ENCODE measurements around the gene ALK. TPM values are rescaled to one million over a fixed set of nuclear protein-coding genes. Genes with fewer than 3 reads are reported as not detected.

The ALK gene
- polyA plus RNA-seq, 1 of the 3 experiments (the other 2 are of a cell fraction), result 0.30 TPM

DNA sequence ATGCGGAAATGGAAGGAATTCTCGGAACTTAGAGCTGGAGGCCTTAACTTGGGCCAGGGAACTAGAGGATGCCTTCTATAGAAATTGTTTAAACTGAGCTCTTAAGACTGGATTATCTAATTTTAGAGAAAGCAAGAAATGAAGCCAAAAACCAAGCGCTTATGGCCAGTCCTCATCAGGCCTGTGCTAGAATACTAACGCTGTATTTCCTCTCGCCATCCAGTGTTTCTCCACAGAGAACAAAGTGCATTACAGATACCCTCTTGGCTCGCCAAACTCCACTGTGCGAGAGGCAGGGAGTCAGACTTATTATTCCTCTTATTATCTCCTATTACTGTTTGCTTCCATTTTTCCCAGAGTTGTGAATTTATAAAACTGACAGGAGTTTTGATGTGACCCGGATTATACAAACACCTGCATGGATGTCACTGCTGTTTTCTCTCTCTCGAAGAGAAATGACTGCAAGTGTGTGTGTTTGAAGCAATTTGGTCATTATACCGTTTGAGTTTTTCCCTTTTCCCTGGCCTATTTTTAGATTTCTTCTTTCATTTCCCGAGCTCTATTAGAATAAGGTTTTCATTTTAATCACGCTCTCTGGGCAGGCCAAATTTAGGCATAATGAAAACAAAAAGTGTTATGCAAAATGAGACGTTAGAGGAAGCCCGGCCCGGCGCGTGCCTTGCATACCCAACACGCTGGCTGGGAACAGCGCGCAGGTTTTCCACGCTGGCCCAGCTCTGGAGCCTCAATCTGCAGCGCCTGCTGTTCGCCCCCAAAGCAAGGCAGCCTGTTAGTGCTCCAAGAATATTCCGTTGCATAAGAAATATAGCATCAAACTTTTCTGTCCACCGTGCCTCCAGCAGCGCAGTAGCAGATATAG is 103.3 kb downstream of the ALK start:
- peak overlapping the region in 1 of 2 experiments; percentile 82; a peak in 2 of 4 replicates for H3K27ac ChIP-seq (ENCODE audit: low read depth in 2 of 2, low read length in 1 of 2)
- POLR2A ChIA-PET, result no interaction called here
- no peaks in the 10 kb centered on the region for H3F3A ChIP-seq (replicated peaks; ENCODE audit: insufficient read depth)
- H3K79me2 ChIP-seq (ENCODE audit: insufficient read depth), result no peaks in the 10 kb centered on the region
- H3K4me3 ChIP-seq (ENCODE audit: low read depth in 2 of 2, low read length in 1 of 2), result no peak overlapping the region
- 62% methylated on average over 26 of the region's 26 CpGs for WGBS (ENCODE audit: low lambda C conversion rate)
- H3K36me3 ChIP-seq (replicated peaks in 1 of 2; ENCODE audit: control insufficient read depth in 1 of 2, insufficient read depth in 2 of 2, low read length in 1 of 2), result no peaks in the 10 kb centered on the region
- peaks cover 0 to 55% of the 10 kb centered on the region in 2 experiments; a peak in 3 of 4 replicates for H3K4me1 ChIP-seq (ENCODE audit: control insufficient read depth in 1 of 2, insufficient read depth in 2 of 2, low read depth in 1 of 2, low read length in 1 of 2)
- H3K27me3 ChIP-seq (ENCODE audit: insufficient read depth), result peaks cover 11% of the 10 kb centered on the region
- no peak overlapping the region for H2AFZ ChIP-seq (ENCODE audit: low read depth)
- no peaks in the 10 kb centered on the region for H3K9me2 ChIP-seq
- H3K9ac ChIP-seq, result no peak overlapping the region
- no peak overlapping the region for H3K4me2 ChIP-seq
- TF ChIP-seq CHD2 (IDR thresholded peaks at IDR 0.05; ENCODE audit: low read length, partially characterized antibody) (no peak), TEAD4 (IDR thresholded peaks at IDR 0.05; ENCODE audit: borderline replicate concordance, insufficient read depth) (no peak), NRF1 (IDR thresholded peaks at IDR 0.05; ENCODE audit: low read depth, low read length) (no peak)
- CTCF ChIA-PET, result interaction anchor here (1.3 kb wide), 1 partner anchor 100 kb away, joined by 3 read pairs; no protein-coding TSS in a partner anchor
- H4K20me1 ChIP-seq (ENCODE audit: insufficient read depth), result no peaks in the 10 kb centered on the region
- H3K9me3 ChIP-seq, result no peaks in the 10 kb centered on the region
- DNase-seq, result no peak

DNA sequence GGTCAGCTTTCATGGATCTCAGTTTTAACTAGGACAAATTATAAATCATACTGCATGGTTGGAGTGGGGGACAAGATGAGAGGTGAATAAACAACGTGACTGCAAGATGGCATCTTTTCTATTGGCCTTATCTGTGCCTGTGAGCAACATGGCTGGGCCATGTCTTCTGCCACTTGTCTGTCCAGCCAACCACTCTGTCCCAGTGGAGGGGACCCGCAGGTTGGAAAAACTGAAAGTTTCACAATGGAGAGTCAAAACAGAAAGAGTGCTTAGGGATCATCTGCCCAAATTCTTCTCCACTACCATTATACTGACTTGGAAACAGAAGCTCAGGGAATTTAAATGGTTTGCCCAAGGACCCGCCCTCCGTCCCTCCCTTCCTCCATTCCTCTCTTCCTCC is 104.1 kb downstream of the ALK start:
- H3K4me1 ChIP-seq (ENCODE audit: control insufficient read depth in 1 of 2, insufficient read depth in 2 of 2, low read depth in 1 of 2, low read length in 1 of 2), result peaks cover 0 to 57% of the 10 kb centered on the region in 2 experiments; a peak in 3 of 4 replicates
- no peaks in the 10 kb centered on the region for H3K36me3 ChIP-seq (replicated peaks in 1 of 2; ENCODE audit: control insufficient read depth in 1 of 2, insufficient read depth in 2 of 2, low read length in 1 of 2)
- H3K4me3 ChIP-seq (ENCODE audit: low read depth in 2 of 2, low read length in 1 of 2), result no peak overlapping the region
- no peaks in the 10 kb centered on the region for H3K9me3 ChIP-seq
- no peak for DNase-seq
- no peaks in the 10 kb centered on the region for H3K79me2 ChIP-seq (ENCODE audit: insufficient read depth)
- no peaks in the 10 kb centered on the region for H4K20me1 ChIP-seq (ENCODE audit: insufficient read depth)
- ChIA-PET POLR2A (no interaction called here), CTCF (interaction anchor here (0.8 to 1.3 kb wide), 2 partner anchors 101 to 164 kb away, joined by 3 read pairs; no protein-coding TSS in a partner anchor)
- TF ChIP-seq, protein P1, sequence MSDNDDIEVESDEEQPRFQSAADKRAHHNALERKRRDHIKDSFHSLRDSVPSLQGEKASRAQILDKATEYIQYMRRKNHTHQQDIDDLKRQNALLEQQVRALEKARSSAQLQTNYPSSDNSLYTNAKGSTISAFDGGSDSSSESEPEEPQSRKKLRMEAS (IDR thresholded peaks at IDR 0.05; ENCODE audit: low read depth), result no peak
- TF ChIP-seq ELF1 (IDR thresholded peaks at IDR 0.05) (no peak), RFX5 (IDR thresholded peaks at IDR 0.05; ENCODE audit: low read length) (no peak), RAD21 (IDR thresholded peaks at IDR 0.05; ENCODE audit: low read length) (no peak), TEAD4 (IDR thresholded peaks at IDR 0.05; ENCODE audit: borderline replicate concordance, insufficient read depth) (no peak), GATA2 (CRISPR knock-in tag; IDR thresholded peaks at IDR 0.05) (no peak), RCOR1 (IDR thresholded peaks at IDR 0.05; ENCODE audit: low read length) (no peak), SMC3 (IDR thresholded peaks at IDR 0.05; ENCODE audit: low read depth, low read length) (no peak), NFIC (IDR thresholded peaks at IDR 0.05; ENCODE audit: borderline replicate concordance) (no peak), YY1 (IDR thresholded peaks at IDR 0.05; ENCODE audit: low read depth) (no peak), FOXM1 (IDR thresholded peaks at IDR 0.05; ENCODE audit: low read depth) (no peak), MEF2A (IDR thresholded peaks at IDR 0.05; ENCODE audit: borderline replicate concordance, low read depth) (no peak), JUND (IDR thresholded peaks at IDR 0.05) (no peak), FOXJ3 (CRISPR knock-in tag; IDR thresholded peaks at IDR 0.05) (no peak), TAF1 (IDR thresholded peaks at IDR 0.05; ENCODE audit: borderline replicate concordance, low read depth, low read length) (no peak)
- TF ChIP-seq, protein P2, sequence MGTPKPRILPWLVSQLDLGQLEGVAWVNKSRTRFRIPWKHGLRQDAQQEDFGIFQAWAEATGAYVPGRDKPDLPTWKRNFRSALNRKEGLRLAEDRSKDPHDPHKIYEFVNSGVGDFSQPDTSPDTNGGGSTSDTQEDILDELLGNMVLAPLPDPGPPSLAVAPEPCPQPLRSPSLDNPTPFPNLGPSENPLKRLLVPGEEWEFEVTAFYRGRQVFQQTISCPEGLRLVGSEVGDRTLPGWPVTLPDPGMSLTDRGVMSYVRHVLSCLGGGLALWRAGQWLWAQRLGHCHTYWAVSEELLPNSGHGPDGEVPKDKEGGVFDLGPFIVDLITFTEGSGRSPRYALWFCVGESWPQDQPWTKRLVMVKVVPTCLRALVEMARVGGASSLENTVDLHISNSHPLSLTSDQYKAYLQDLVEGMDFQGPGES (IDR thresholded peaks at IDR 0.05; ENCODE audit: low read depth, low read length), result no peak
- TF ChIP-seq, protein P3, sequence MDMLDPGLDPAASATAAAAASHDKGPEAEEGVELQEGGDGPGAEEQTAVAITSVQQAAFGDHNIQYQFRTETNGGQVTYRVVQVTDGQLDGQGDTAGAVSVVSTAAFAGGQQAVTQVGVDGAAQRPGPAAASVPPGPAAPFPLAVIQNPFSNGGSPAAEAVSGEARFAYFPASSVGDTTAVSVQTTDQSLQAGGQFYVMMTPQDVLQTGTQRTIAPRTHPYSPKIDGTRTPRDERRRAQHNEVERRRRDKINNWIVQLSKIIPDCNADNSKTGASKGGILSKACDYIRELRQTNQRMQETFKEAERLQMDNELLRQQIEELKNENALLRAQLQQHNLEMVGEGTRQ (IDR thresholded peaks at IDR 0.05; ENCODE audit: borderline replicate concordance, low read depth, low read length), result no peak
- TF ChIP-seq, protein P4, sequence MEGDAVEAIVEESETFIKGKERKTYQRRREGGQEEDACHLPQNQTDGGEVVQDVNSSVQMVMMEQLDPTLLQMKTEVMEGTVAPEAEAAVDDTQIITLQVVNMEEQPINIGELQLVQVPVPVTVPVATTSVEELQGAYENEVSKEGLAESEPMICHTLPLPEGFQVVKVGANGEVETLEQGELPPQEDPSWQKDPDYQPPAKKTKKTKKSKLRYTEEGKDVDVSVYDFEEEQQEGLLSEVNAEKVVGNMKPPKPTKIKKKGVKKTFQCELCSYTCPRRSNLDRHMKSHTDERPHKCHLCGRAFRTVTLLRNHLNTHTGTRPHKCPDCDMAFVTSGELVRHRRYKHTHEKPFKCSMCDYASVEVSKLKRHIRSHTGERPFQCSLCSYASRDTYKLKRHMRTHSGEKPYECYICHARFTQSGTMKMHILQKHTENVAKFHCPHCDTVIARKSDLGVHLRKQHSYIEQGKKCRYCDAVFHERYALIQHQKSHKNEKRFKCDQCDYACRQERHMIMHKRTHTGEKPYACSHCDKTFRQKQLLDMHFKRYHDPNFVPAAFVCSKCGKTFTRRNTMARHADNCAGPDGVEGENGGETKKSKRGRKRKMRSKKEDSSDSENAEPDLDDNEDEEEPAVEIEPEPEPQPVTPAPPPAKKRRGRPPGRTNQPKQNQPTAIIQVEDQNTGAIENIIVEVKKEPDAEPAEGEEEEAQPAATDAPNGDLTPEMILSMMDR (IDR thresholded peaks at IDR 0.05), result no peak
- TF ChIP-seq, protein P5, sequence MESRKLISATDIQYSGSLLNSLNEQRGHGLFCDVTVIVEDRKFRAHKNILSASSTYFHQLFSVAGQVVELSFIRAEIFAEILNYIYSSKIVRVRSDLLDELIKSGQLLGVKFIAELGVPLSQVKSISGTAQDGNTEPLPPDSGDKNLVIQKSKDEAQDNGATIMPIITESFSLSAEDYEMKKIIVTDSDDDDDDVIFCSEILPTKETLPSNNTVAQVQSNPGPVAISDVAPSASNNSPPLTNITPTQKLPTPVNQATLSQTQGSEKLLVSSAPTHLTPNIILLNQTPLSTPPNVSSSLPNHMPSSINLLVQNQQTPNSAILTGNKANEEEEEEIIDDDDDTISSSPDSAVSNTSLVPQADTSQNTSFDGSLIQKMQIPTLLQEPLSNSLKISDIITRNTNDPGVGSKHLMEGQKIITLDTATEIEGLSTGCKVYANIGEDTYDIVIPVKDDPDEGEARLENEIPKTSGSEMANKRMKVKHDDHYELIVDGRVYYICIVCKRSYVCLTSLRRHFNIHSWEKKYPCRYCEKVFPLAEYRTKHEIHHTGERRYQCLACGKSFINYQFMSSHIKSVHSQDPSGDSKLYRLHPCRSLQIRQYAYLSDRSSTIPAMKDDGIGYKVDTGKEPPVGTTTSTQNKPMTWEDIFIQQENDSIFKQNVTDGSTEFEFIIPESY (IDR thresholded peaks at IDR 0.05; ENCODE audit: borderline replicate concordance, low read depth), result no peak
- H3K4me2 ChIP-seq, result no peak overlapping the region
- peak overlapping the region in 1 of 2 experiments; percentile 82; a peak in 2 of 4 replicates for H3K27ac ChIP-seq (ENCODE audit: low read depth in 2 of 2, low read length in 1 of 2)
- H2AFZ ChIP-seq (ENCODE audit: low read depth), result no peak overlapping the region
- H3K9me2 ChIP-seq, result no peaks in the 10 kb centered on the region
- no peaks in the 10 kb centered on the region for H3F3A ChIP-seq (replicated peaks; ENCODE audit: insufficient read depth)
- peaks cover 11% of the 10 kb centered on the region for H3K27me3 ChIP-seq (ENCODE audit: insufficient read depth)
- no peak overlapping the region for H3K9ac ChIP-seq
- 39% methylated on average over 4 of the region's 4 CpGs for WGBS (ENCODE audit: low lambda C conversion rate)
